GM12878 (cell line): Measurements from ENCODE around the gene GARS1. TPM values are rescaled to one million over a fixed set of nuclear protein-coding genes. Genes with fewer than 3 reads are reported as not detected.

Experiments used
- ATAC-seq: fragments of 200-7000 bp; cut with Tn5 transposase; 3 replicates; pipeline ENCODE4 v1.9.1; 2020; ENCODE audit warnings: mild to moderate bottlenecking, moderate library complexity
- BruUV-seq: library from RNA; stranded (reverse); fragments of 400-500 nt; replicated peaks from 2 replicates; lab custom pipeline; 2021; lab: Mats Ljungman, UMichigan
- CTCF ChIA-PET: fragments of 300-600 bp; sonication (Branson Sonifier 250); formaldehyde crosslinking; extraction: SDS; loops from one replicate; lab custom pipeline; 2021; ENCODE audit warnings: inconsistent platforms; lab: Yijun Ruan, JAX
- POLR2A ChIA-PET: fragments of 350-600 bp; formaldehyde crosslinking; extraction: SDS; loops from one replicate; lab custom pipeline; 2021; ENCODE audit warnings: inconsistent platforms; lab: Charles Lee
- RAD21 ChIA-PET: fragments of 300-600 bp; sonication (Branson Sonifier 250); formaldehyde crosslinking; loops from one replicate; lab custom pipeline; 2023; ENCODE audit warnings: antibody characterized with exemption; ENCODE audit not compliant: unreplicated experiment; lab: Charles Lee
- SMC1A ChIA-PET: fragments of 300-600 bp; sonication (Branson Sonifier 250); formaldehyde crosslinking; loops from one replicate; lab custom pipeline; 2023; ENCODE audit not compliant: unreplicated experiment, uncharacterized antibody; lab: Charles Lee
- DNase-seq: peaks from one replicate; pipeline ENCODE4 v3.0.0-alpha.2; 2011; ENCODE audit warnings: low read depth, low spot score
- FAIRE-seq: peaks from 3 replicates; lab custom pipeline; 2011; peaks lifted over from hg19 to GRCh38; lab: Jason Lieb, UNC
- H2AFZ ChIP-seq: 2 replicates; pipeline ENCODE4 v1.6.0; 2011; ENCODE audit warnings: low read depth, low read length, control low read depth; ENCODE audit not compliant: control insufficient read depth
- H3K27ac ChIP-seq: 2 replicates; pipeline ENCODE4 v1.5.1; 2011; ENCODE audit warnings: control low read depth; ENCODE audit not compliant: control insufficient read depth, insufficient read depth
- H3K27me3 ChIP-seq, 2 experiments: replicated peaks in 1 of 2; 2 replicates each; pipeline versions ENCODE4 v1.6.0 to v1.6.1; 2011; ENCODE audit warnings: low read length in 1 of 2; ENCODE audit not compliant: control insufficient read depth in 2 of 2, insufficient read depth in 2 of 2
- H3K36me3 ChIP-seq, 2 experiments: 2 replicates each; pipeline ENCODE4 v1.5.1; 2011; ENCODE audit warnings: low read length in 1 of 2; ENCODE audit not compliant: control insufficient read depth in 2 of 2, insufficient read depth in 2 of 2
- H3K4me1 ChIP-seq: 2 replicates; pipeline ENCODE4 v1.6.1; 2011; ENCODE audit warnings: mild to moderate bottlenecking, low read length, moderate library complexity, mixed read lengths; ENCODE audit not compliant: control insufficient read depth, insufficient read depth
- H3K4me2 ChIP-seq: 2 replicates; pipeline ENCODE4 v1.6.0; 2011; ENCODE audit warnings: control low read depth; ENCODE audit not compliant: control insufficient read depth, insufficient read depth
- H3K4me3 ChIP-seq: fragments of 200-600 bp; sonication (generic); 2 replicates; pipeline ENCODE4 v1.5.1; 2016
- H3K79me2 ChIP-seq: 2 replicates; pipeline ENCODE4 v1.6.0; 2011; ENCODE audit warnings: low read length; ENCODE audit not compliant: control insufficient read depth, insufficient read depth
- H3K9ac ChIP-seq: 2 replicates; pipeline ENCODE4 v1.8.0; 2011; ENCODE audit warnings: low read length, control low read depth, mixed read lengths; ENCODE audit not compliant: control insufficient read depth, insufficient read depth
- H3K9me3 ChIP-seq: replicated peaks from 3 replicates; pipeline ENCODE4 v1.5.1; 2011; ENCODE audit warnings: mild to moderate bottlenecking, low read length; ENCODE audit not compliant: control insufficient read depth, insufficient read depth
- H4K20me1 ChIP-seq: 2 replicates; pipeline ENCODE4 v1.6.0; 2011; ENCODE audit not compliant: control insufficient read depth, insufficient read depth
- BHLHE40 ChIP-seq, 2 experiments: fragments of 450-650 bp in 1 of 2; IDR thresholded peaks; 2 replicates each; pipeline ENCODE4 v1.6.1; 2011 to 2017; ENCODE audit warnings: low read depth in 2 of 2, borderline replicate concordance in 1 of 2, improper control_type of control experiment in 1 of 2, low read length in 1 of 2, mild to moderate bottlenecking in 1 of 2
- CHD4 ChIP-seq: fragments of 200-600 bp; sonication (generic); IDR thresholded peaks from 2 replicates; pipeline ENCODE4 v1.6.1; 2016; ENCODE audit warnings: mild to moderate bottlenecking
- KLF5 ChIP-seq: fragments of 450-650 bp; IDR thresholded peaks from 2 replicates; pipeline ENCODE4 v1.6.1; 2014; ENCODE audit warnings: mild to moderate bottlenecking; ENCODE audit not compliant: partially characterized antibody
- NFXL1 ChIP-seq: fragments of 450-650 bp; IDR thresholded peaks from 2 replicates; pipeline ENCODE4 v1.6.1; 2017; ENCODE audit warnings: antibody characterized with exemption, mild to moderate bottlenecking, borderline replicate concordance
- POLR2A ChIP-seq: IDR thresholded peaks from 2 replicates; pipeline ENCODE4 v1.6.1; 2011; ENCODE audit warnings: low read depth, mild to moderate bottlenecking, low read length
- POU2F2 ChIP-seq: IDR thresholded peaks from 3 replicates; pipeline ENCODE4 v1.6.1; 2011; ENCODE audit warnings: low read depth, mild to moderate bottlenecking, low read length, borderline replicate concordance
- RFX5 ChIP-seq: IDR thresholded peaks from 2 replicates; pipeline ENCODE4 v1.6.1; 2011; ENCODE audit warnings: low read depth, low read length, improper control_type of control experiment
- SUPT20H ChIP-seq: IDR thresholded peaks from 2 replicates; pipeline ENCODE4 v1.6.1; 2011; ENCODE audit warnings: low read depth, mild to moderate bottlenecking, low read length, moderate library complexity, borderline replicate concordance; ENCODE audit not compliant: control insufficient read depth
- YY1 ChIP-seq: IDR thresholded peaks from 2 replicates; pipeline ENCODE4 v1.6.1; 2011; ENCODE audit warnings: low read depth, mild to moderate bottlenecking, low read length
- WGBS: methylation state at CpG from one replicate; pipeline ENCODE4 v1.1.6; 2016; ENCODE audit warnings: low lambda C conversion rate; ENCODE audit not compliant: insufficient replicate concordance, insufficient coverage; ENCODE audit errors: missing lambda C conversion rate; 5-methylcytosine and 5-hydroxymethylcytosine counted together
- in situ Hi-C: fragments of 300-500 bp; cut with MboI; formaldehyde crosslinking; loops from 9 replicates; pipeline ENCODE4 v1.14.3; 2018; ENCODE audit warnings: mixed read lengths
- intact Hi-C: fragments of 100-400 bp; cut with micrococcal nuclease; formaldehyde crosslinking; loops from one replicate; pipeline ENCODE4 v1.14.2; 2022; ENCODE audit not compliant: unreplicated experiment
- polyA plus RNA-seq, 11 experiments: library from polyadenylated mRNA; depleted of rRNA in 4 of 11; unstranded in 6 of 11; stranded (reverse) in 5 of 11; fragments of >200 nt; fragmentation: Nextera tagmentation in 4 of 11; fragmentation: Illumina TruSeq in 1 of 11; extraction: Ambion mirVana in 4 of 11; extraction: Trizol in 1 of 11; gene quantifications; 1 replicate in 1 of 11; 2 replicates in 10 of 11; pipeline versions ENCODE4 v1.2.1 to v1.2.3, GENCODE V29; 2011 to 2016; ENCODE audit warnings: inconsistent platforms in 2 of 11, missing spikeins in 2 of 11, low read depth in 1 of 11
- total RNA-seq, 4 experiments: library from RNA; depleted of rRNA in 3 of 4; stranded (reverse); fragments of >200 nt in 3 of 4; fragmentation: Illumina TruSeq in 1 of 4; extraction: Trizol in 1 of 4; gene quantifications; 2 replicates each; pipeline versions ENCODE4 v1.2.1 to v1.2.3, GENCODE V29; 2013 to 2021
- TF ChIP-seq, protein P1 (sequence below), 3 experiments: IDR thresholded peaks in 2 of 3; conservative IDR thresholded peaks in 1 of 3; 2 replicates each; pipeline ENCODE4 v1.5.1; 2011; ENCODE audit warnings: low read depth in 3 of 3, low read length in 3 of 3, mild to moderate bottlenecking in 3 of 3, control low read depth in 2 of 3, moderate library complexity in 2 of 3, inconsistent platforms in 1 of 3, mixed read lengths in 1 of 3; ENCODE audit not compliant: control insufficient read depth in 2 of 3, insufficient read depth in 1 of 3; ENCODE audit errors: extremely low read depth in 1 of 3
- TF ChIP-seq, protein P2 (sequence below): IDR thresholded peaks from 2 replicates; pipeline ENCODE4 v1.6.1; 2011; ENCODE audit warnings: mild to moderate bottlenecking, low read depth, low read length, moderate library complexity; ENCODE audit not compliant: insufficient replicate concordance
- TF ChIP-seq, protein P3 (sequence below): fragments of 450-650 bp; formaldehyde crosslinking; IDR thresholded peaks from 2 replicates; pipeline ENCODE4 v1.5.0; 2022; ENCODE audit warnings: mild to moderate bottlenecking, missing genetic modification characterization
- TF ChIP-seq, protein P4 (sequence below): IDR thresholded peaks from 2 replicates; pipeline ENCODE4 v1.6.1; 2011; ENCODE audit warnings: low read depth, mild to moderate bottlenecking, low read length, moderate library complexity, borderline replicate concordance; ENCODE audit errors: extremely low read depth

GARS1 gene
- total and polyA plus RNA-seq, 10 of the 15 experiments (the other 5 are each of a cell fraction or from before 2014, with no cell fraction given) = 120 to 361 (median 187) TPM

DNA sequence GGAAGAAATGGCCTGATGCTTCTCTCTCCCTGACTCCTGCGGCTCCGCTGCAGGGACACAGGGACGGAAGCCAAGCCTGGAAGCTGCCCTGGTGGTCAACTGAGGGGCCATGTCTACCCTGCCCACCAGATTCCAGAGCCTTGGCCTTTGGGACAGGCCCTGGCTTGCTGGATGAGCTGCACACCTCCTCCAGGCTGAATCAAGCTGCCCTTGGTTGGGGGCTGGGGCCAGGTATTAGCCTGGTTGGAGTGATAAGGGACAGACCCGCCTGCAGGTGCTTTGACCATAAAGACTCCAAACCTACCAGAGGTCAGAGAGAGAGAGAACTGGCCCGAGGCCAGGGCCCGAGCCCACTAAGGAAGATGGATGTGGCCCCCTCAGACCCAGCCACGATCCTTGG is 57.5 kb downstream of the GARS1 start (continued):
- TF ChIP-seq POU2F2 (no peak), BHLHE40 (IDR thresholded peaks at IDR 0.05; ENCODE audit: borderline replicate concordance in 1 of 2, low read depth in 2 of 2, low read length in 1 of 2) (no peak), NFXL1 (no peak)
- TF ChIP-seq, protein P1, sequence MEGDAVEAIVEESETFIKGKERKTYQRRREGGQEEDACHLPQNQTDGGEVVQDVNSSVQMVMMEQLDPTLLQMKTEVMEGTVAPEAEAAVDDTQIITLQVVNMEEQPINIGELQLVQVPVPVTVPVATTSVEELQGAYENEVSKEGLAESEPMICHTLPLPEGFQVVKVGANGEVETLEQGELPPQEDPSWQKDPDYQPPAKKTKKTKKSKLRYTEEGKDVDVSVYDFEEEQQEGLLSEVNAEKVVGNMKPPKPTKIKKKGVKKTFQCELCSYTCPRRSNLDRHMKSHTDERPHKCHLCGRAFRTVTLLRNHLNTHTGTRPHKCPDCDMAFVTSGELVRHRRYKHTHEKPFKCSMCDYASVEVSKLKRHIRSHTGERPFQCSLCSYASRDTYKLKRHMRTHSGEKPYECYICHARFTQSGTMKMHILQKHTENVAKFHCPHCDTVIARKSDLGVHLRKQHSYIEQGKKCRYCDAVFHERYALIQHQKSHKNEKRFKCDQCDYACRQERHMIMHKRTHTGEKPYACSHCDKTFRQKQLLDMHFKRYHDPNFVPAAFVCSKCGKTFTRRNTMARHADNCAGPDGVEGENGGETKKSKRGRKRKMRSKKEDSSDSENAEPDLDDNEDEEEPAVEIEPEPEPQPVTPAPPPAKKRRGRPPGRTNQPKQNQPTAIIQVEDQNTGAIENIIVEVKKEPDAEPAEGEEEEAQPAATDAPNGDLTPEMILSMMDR (IDR thresholded peaks at IDR 0.05 in 2 of 3, conservative IDR thresholded peaks at IDR 0.05 in 1 of 3; ENCODE audit: control insufficient read depth in 2 of 3, extremely low read depth in 1 of 3, insufficient read depth in 1 of 3, low read depth in 3 of 3, low read length in 3 of 3) = no peak
- TF ChIP-seq, protein P2, sequence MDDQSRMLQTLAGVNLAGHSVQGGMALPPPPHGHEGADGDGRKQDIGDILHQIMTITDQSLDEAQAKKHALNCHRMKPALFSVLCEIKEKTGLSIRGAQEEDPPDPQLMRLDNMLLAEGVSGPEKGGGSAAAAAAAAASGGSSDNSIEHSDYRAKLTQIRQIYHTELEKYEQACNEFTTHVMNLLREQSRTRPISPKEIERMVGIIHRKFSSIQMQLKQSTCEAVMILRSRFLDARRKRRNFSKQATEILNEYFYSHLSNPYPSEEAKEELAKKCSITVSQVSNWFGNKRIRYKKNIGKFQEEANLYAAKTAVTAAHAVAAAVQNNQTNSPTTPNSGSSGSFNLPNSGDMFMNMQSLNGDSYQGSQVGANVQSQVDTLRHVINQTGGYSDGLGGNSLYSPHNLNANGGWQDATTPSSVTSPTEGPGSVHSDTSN = no peak

DNA sequence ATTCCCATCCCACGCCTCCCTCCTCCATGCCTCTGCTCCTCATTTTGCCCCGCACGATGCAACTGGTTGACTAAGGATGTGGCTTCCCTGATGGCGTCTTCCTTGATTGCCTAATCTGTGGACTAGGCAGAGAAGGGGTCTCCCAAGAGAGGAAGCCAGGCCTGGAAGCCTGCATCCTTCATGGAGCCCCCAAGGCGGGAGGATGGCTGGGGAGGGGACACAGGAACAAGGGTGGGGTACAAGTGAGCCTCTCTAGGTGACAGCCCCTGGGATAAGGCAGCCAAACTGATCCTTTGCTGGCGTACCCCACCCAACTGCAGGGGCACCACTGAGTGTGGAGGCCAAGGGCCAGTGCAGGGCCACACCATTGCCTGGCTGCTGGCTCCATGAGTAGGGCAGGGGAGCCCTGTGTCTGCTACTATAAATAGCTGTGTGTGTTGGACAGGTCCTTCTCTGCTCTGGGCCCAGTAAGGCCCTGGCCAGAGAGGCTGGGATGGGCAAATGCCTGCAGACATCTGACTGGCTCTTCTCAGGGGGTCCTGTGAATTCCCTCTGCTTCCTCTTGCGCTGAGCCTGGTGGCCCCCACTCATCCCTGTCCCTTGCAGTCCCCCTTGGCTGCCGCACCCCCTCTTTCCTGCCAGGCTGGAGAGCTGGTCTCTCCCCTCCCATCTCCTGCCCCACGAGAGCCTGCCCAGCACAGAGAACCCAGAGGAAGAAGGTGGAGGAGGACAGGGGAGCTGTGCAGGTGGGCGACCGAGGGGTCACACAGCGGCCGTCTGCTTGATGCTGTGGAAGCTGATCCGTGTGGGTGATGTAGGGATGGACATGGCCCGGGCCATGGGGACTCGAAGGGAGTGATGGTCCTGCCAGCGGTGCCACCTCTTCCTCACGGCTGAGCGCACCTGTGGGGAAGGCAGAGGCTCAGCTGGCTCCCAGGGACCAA is 58.3 kb downstream of the GARS1 start:
- Histone ChIP-seq H4K20me1 (no peaks in the 10 kb centered on the region), H3K9me3 (no peaks in the 10 kb centered on the region), H3K27ac (no peak overlapping the region), H3K4me1 (no peaks in the 10 kb centered on the region), H3K9ac (no peak overlapping the region), H3K79me2 (no peaks in the 10 kb centered on the region), H3K36me3 (no peaks in the 10 kb centered on the region; a peak in 1 of 4 replicates), H3K4me3 (no peak overlapping the region), H3K27me3 (no peaks in the 10 kb centered on the region), H3K4me2 (no peak overlapping the region), H2AFZ (no peak overlapping the region)
- SMC1A ChIA-PET = no interaction called here
- intact Hi-C loops (no loop called here), in situ Hi-C loops (no loop called here)
- WGBS = 63% methylated on average over 16 of the region's 19 CpGs
- CTCF ChIA-PET = no interaction called here
- FAIRE-seq (no peak), ATAC-seq (no peak), DNase-seq (no peak)
- RAD21 ChIA-PET = no interaction called here
- no TSS peak for BruUV-seq
- POLR2A ChIA-PET = no interaction called here
- TF ChIP-seq, protein P3, sequence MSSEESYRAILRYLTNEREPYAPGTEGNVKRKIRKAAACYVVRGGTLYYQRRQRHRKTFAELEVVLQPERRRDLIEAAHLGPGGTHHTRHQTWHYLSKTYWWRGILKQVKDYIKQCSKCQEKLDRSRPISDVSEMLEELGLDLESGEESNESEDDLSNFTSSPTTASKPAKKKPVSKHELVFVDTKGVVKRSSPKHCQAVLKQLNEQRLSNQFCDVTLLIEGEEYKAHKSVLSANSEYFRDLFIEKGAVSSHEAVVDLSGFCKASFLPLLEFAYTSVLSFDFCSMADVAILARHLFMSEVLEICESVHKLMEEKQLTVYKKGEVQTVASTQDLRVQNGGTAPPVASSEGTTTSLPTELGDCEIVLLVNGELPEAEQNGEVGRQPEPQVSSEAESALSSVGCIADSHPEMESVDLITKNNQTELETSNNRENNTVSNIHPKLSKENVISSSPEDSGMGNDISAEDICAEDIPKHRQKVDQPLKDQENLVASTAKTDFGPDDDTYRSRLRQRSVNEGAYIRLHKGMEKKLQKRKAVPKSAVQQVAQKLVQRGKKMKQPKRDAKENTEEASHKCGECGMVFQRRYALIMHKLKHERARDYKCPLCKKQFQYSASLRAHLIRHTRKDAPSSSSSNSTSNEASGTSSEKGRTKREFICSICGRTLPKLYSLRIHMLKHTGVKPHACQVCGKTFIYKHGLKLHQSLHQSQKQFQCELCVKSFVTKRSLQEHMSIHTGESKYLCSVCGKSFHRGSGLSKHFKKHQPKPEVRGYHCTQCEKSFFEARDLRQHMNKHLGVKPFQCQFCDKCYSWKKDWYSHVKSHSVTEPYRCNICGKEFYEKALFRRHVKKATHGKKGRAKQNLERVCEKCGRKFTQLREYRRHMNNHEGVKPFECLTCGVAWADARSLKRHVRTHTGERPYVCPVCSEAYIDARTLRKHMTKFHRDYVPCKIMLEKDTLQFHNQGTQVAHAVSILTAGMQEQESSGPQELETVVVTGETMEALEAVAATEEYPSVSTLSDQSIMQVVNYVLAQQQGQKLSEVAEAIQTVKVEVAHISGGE (CRISPR knock-in tag) = no peak
- TF ChIP-seq YY1 (no peak), CHD4 (no peak), POLR2A (no peak), SUPT20H (no peak), KLF5 (no peak), POU2F2 (no peak), RFX5 (no peak)
- TF ChIP-seq, protein P4, sequence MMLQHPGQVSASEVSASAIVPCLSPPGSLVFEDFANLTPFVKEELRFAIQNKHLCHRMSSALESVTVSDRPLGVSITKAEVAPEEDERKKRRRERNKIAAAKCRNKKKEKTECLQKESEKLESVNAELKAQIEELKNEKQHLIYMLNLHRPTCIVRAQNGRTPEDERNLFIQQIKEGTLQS = no peak
